ENCODE measurements around the gene NEUROG1.

Gene NEUROG1

DNA sequence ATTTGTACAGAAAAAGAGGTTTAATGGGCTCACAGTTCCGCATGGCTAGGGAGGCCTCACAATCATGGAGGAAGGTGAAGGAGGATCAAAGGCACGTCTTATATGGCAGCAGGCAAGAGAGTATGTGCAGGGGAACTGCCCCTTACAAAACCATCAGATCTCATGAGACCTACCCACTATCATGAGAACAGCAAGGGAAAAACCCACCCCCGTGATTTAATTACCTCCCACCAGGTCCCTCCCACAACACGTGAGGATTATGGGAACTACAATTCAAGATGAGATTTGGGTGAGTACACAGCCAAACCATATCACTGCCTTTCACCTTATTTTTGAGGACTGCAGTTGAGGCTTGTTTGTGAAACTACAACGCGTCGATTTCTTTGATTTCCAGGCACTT is 20.9 kb upstream of the NEUROG1 start:
- no peaks in the 10 kb centered on the region for H3K27me3 ChIP-seq (ENCODE audit: insufficient read depth, low read length)
- H2AFZ ChIP-seq (ENCODE audit: low read depth, low read length), result no peak overlapping the region
- no peaks in the 10 kb centered on the region for H3K36me3 ChIP-seq (ENCODE audit: insufficient read depth, low read length)
- H3K4me3 ChIP-seq (ENCODE audit: low read length), result no peak overlapping the region
- H3K4me1 ChIP-seq (ENCODE audit: insufficient read depth, low read length), result no peaks in the 10 kb centered on the region
- no peaks in the 10 kb centered on the region for H3K9me3 ChIP-seq (ENCODE audit: low read length)

DNA sequence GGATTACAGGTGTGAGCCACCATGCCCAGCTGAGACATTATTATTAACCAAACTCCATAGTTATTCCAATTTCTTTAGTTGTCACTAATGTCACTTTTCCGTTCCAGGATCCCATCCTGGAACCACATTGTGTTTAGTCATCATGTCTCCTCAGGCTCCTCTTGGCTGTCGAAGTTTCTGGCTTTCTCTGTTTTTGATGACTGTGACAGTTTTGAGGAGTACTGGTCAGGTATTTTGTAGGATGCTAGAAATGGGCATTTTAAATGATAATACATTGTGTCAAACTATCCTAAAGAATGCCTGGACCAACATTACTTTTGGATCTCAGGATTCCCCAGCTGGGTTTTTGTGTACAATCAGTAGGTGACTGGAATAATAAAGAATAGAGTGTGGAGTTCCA is 19.8 kb upstream of the NEUROG1 start:
- no peaks in the 10 kb centered on the region for H3K4me1 ChIP-seq (ENCODE audit: insufficient read depth, low read length)
- no peaks in the 10 kb centered on the region for H3K27me3 ChIP-seq (ENCODE audit: insufficient read depth, low read length)
- H3K4me3 ChIP-seq (ENCODE audit: low read length), result no peak overlapping the region
- no peak overlapping the region for H2AFZ ChIP-seq (ENCODE audit: low read depth, low read length)
- no peaks in the 10 kb centered on the region for H3K36me3 ChIP-seq (ENCODE audit: insufficient read depth, low read length)
- H3K9me3 ChIP-seq (ENCODE audit: low read length), result no peaks in the 10 kb centered on the region

DNA sequence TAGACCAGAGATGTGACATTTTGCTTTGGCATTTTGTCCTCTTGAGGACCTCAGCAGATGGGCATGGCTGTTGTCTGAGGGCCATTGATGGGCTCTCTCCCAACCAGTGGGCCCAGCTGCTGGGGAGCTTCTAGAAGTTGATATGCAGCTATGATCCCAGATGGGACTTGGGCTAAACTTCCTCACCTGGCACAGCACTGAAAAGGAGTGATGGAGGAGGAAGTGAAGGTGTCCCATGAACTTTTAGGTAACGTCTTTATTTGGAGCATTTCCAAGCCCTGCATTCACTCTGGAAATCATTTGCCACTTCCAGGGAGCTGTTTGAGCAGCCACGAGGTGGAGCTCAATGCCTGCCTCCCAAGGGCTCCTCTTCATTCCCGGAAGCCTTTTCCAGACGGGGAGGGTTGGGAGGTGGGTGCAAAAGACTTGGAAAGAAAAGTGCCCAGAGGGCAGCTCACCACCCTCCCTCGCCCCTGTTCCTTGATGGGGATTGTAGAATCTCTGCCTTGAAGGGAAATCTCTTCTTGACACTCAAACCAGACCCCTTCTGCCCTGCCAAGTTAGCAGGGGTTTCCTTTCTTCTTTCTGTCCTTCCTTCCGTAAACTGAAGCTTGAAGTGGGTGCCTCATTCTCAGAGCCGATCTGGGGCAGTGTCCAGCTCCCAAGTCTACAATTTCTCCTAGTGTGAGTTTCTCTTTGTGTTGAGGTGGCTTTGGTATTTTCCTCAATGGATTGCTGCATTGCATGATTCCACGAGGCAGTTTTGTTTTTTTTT is 18.1 kb upstream of the NEUROG1 start:
- peaks cover 16% of the 10 kb centered on the region for H3K27me3 ChIP-seq (ENCODE audit: insufficient read depth, low read length)
- no peaks in the 10 kb centered on the region for H3K36me3 ChIP-seq (ENCODE audit: insufficient read depth, low read length)
- no peaks in the 10 kb centered on the region for H3K4me1 ChIP-seq (ENCODE audit: insufficient read depth, low read length)
- H2AFZ ChIP-seq (ENCODE audit: low read depth, low read length), result no peak overlapping the region
- no peaks in the 10 kb centered on the region for H3K9me3 ChIP-seq (ENCODE audit: low read length)
- H3K4me3 ChIP-seq (ENCODE audit: low read length), result no peak overlapping the region

DNA sequence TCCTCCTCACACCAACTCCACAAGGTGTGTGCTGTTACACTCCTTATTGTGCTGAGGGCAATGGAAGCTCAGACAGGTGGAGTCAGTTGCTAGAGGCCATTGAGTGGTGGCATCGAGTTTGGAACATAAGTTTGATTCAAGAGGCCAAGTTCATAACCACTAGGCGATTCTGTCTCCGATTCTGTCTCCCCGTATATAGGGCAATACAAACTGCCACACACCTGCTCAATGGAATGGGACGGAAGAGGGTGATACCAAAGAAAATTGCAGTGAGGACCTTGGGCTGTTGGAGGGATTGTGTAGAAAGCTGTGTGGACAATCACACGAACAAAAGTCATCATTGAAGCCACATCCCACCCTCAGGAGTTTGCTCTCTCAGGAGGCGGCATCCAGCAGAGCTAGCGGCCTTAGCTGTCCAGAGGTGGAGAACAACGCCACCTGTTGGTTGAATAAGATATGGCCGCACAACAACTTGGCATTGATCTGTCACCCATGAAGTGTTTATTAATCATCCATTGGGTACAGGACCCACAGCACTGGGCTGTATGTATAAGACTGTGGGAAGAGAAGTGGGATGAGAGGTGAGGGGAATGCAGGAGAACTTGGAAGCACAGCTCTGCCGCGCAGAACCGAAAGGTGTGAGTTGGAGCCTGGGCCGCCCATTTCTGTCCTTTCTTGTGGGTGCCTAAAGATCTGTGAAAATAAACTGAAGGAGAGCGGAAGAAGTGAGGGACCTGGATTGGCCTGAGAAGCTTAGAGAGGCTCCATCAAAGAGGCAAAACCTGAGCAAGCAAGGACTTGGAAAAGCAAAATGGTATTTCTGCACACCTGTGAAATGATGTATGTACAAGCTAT is 16.1 kb upstream of the NEUROG1 start:
- Histone ChIP-seq H2AFZ (ENCODE audit: low read depth, low read length) (no peak overlapping the region), H3K4me3 (ENCODE audit: low read length) (no peak overlapping the region), H3K36me3 (ENCODE audit: insufficient read depth, low read length) (no peaks in the 10 kb centered on the region), H3K4me1 (ENCODE audit: insufficient read depth, low read length) (no peaks in the 10 kb centered on the region), H3K27me3 (ENCODE audit: insufficient read depth, low read length) (peaks cover 37% of the 10 kb centered on the region), H3K9me3 (ENCODE audit: low read length) (no peaks in the 10 kb centered on the region)

DNA sequence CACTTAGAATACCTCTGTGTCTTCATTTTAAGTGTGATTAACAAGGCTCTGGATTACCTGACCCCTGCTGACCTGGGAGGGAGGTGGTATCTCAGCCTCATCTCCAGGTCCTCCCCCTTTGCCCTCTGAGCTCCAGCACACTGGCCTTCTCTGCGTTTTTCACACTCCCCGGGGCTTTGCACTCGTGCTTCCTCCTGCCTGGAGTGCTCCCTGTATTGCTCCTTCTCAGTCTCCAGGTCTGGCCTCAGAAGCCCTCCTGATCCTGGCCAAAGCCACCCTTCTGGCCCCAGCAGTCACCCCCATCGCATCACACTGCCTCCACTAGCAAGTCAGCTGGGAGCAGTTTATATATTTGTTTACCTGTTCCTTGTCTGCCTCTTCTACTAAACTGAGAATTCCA is 13.6 kb upstream of the NEUROG1 start:
- no peaks in the 10 kb centered on the region for H3K36me3 ChIP-seq (ENCODE audit: insufficient read depth, low read length)
- H3K27me3 ChIP-seq (ENCODE audit: insufficient read depth, low read length), result peaks cover 61% of the 10 kb centered on the region
- H3K4me3 ChIP-seq (ENCODE audit: low read length), result no peak overlapping the region
- H3K9me3 ChIP-seq (ENCODE audit: low read length), result no peaks in the 10 kb centered on the region
- no peak overlapping the region for H2AFZ ChIP-seq (ENCODE audit: low read depth, low read length)
- peaks cover 3% of the 10 kb centered on the region for H3K4me1 ChIP-seq (ENCODE audit: insufficient read depth, low read length)

DNA sequence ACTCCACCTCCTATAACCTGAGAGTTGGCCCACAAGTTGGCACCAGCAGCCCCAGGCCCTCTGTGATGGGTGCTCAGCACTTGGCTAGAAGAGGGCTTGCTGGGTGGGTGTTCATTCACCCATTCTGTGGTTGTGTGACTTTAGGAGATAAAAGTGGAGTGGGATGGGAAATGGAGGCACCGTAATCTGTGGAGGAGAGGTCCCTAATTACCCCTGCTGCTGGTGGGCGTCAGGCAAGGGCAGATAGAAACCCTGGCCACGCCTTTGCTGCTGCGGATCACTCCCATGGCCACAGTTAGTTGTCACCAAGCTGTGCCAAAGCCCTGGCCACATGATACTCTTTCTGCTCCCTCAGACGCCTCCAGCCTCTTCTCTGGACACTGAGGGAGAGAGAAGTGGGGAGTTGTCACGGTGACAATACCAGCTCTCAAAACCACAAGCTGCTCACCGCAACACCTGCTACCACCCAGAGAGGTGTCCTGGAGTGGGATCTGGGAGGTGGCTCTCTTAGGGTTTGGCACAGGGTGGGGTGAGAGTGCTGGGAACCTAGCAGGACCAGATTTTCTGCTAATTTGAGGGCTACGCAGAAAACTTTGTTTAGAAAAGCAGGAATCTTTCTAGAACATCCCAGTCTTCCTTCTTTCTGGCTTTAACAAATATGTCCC is 12.0 kb upstream of the NEUROG1 start:
- Histone ChIP-seq H2AFZ (ENCODE audit: low read depth, low read length) (no peak overlapping the region), H3K4me3 (ENCODE audit: low read length) (no peak overlapping the region), H3K4me1 (ENCODE audit: insufficient read depth, low read length) (peaks cover 17% of the 10 kb centered on the region)

DNA sequence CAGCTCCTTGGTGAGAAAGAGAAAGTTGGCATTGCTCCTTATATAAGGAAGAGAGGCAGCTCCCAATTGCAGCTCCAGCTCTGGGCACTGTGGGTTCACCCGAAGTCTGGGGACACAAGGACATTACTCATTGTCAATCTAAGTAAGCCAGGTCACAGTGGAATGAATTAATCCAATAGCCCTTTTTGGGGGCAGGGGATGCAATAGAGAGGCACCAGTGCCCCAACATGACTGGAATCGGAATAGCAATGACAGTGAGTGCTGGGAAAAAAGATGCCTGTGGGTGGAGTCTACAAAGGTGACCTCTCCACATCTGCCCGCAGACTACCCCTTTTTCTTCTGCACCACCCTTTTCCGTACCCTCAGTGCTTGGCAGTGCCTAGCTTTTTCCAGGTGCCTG is 11.1 kb upstream of the NEUROG1 start:
- no peak overlapping the region for H3K4me3 ChIP-seq (ENCODE audit: low read length)
- no peaks in the 10 kb centered on the region for H3K9me3 ChIP-seq (ENCODE audit: low read length)
- H3K4me1 ChIP-seq (ENCODE audit: insufficient read depth, low read length), result peaks cover 24% of the 10 kb centered on the region
- H2AFZ ChIP-seq (ENCODE audit: low read depth, low read length), result no peak overlapping the region
- H3K27me3 ChIP-seq (ENCODE audit: insufficient read depth, low read length), result peaks cover 86% of the 10 kb centered on the region
- H3K36me3 ChIP-seq (ENCODE audit: insufficient read depth, low read length), result no peaks in the 10 kb centered on the region

More for the DNA sequence above, 12.0 kb upstream of the NEUROG1 start:
- peaks cover 78% of the 10 kb centered on the region for H3K27me3 ChIP-seq (ENCODE audit: insufficient read depth, low read length)
- no peaks in the 10 kb centered on the region for H3K9me3 ChIP-seq (ENCODE audit: low read length)
- H3K36me3 ChIP-seq (ENCODE audit: insufficient read depth, low read length), result no peaks in the 10 kb centered on the region

DNA sequence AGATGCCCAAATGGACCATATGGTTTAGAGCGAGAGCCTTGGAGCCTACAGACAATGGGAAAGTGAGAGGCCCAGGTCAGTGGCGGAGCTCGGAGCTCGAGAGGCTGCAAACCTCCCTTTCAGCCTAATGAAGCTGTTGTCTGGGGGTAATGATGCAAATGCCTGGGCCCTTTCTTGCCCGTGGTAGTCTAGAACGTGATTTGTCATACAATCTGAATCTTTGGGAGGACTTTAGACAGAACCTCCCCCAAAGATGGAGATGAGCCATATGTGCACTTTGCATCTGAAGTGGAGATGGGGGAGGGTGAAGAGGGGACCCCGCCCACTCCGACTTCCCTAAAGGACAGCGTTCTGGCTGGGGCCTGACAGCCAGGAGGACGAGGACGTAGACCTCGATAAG is 10.3 kb upstream of the NEUROG1 start:
- no peaks in the 10 kb centered on the region for H3K9me3 ChIP-seq (ENCODE audit: low read length)
- H3K4me1 ChIP-seq (ENCODE audit: insufficient read depth, low read length), result peaks cover 24% of the 10 kb centered on the region
- peaks cover 94% of the 10 kb centered on the region for H3K27me3 ChIP-seq (ENCODE audit: insufficient read depth, low read length)
- no peaks in the 10 kb centered on the region for H3K36me3 ChIP-seq (ENCODE audit: insufficient read depth, low read length)
- no peak overlapping the region for H3K4me3 ChIP-seq (ENCODE audit: low read length)
- H2AFZ ChIP-seq (ENCODE audit: low read depth, low read length), result no peak overlapping the region

DNA sequence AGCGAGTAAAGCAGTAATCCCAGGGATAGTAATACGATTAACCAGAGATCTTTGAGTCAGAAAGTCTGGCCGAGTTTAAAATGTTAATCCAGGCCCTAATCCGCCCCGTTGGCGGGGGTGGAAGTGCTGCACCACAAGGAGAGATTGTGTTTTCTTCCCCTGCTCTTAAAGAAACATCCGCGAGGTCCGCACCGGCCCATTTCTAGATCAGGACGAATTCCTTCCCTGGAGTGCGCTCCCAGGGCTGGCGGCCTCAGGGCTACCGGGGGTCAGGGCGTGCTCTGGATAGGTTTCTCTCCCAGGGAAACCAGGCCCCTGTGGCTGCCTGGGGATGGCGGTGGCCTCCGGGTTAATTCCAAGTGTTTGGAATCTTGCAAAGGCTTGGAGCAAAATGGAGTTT is 9.3 kb upstream of the NEUROG1 start:
- Histone ChIP-seq H2AFZ (ENCODE audit: low read depth, low read length) (no peak overlapping the region), H3K4me3 (ENCODE audit: low read length) (no peak overlapping the region), H3K4me1 (ENCODE audit: insufficient read depth, low read length) (peaks cover 24% of the 10 kb centered on the region), H3K27me3 (ENCODE audit: insufficient read depth, low read length) (peaks cover 95% of the 10 kb centered on the region), H3K9me3 (ENCODE audit: low read length) (no peaks in the 10 kb centered on the region), H3K36me3 (ENCODE audit: insufficient read depth, low read length) (no peaks in the 10 kb centered on the region)

DNA sequence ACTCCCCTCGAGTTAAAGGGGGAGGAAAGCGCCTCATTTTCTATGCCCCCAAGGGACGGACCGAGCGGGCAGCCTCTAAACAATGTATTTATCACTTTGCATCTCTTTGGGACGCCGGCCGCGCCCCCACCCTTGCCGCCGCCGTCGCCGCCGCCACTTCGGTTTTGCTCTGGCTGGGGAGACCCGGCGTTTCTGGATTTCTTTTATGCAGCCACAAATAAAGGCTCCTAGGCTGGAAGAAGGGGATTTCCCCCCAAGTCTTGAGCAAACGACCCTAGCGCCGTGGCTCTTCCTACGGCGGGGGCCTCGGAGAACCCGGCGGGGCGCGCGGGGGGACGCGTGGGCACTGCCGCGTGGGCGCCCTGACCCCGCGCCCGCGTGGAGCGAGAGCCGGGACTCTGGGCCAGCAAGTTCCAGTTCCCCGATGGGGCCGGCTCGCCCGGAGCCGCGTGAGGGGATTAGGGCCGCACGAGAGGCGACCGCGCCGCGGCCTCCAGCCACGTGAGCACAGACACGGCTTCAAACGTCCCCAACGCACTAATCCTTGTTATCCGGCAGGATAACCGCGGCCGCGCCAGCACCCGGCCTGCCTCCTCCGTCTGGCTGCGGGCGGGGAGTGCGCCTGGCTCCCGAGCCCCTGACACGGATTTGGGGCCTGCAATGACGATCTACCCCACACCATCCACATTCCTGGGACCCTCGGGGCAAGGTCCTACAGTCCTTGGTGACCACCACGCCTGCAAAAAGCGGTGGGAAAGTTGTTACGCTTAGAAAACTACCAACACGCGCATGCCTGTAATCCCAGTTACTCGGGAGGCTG is 7.9 kb upstream of the NEUROG1 start:
- Histone ChIP-seq H3K36me3 (ENCODE audit: insufficient read depth, low read length) (no peaks in the 10 kb centered on the region), H3K27me3 (ENCODE audit: insufficient read depth, low read length) (peaks cover 92% of the 10 kb centered on the region), H3K4me1 (ENCODE audit: insufficient read depth, low read length) (peaks cover 24% of the 10 kb centered on the region), H3K9me3 (ENCODE audit: low read length) (no peaks in the 10 kb centered on the region), H2AFZ (ENCODE audit: low read depth, low read length) (no peak overlapping the region), H3K4me3 (ENCODE audit: low read length) (no peak overlapping the region)

DNA sequence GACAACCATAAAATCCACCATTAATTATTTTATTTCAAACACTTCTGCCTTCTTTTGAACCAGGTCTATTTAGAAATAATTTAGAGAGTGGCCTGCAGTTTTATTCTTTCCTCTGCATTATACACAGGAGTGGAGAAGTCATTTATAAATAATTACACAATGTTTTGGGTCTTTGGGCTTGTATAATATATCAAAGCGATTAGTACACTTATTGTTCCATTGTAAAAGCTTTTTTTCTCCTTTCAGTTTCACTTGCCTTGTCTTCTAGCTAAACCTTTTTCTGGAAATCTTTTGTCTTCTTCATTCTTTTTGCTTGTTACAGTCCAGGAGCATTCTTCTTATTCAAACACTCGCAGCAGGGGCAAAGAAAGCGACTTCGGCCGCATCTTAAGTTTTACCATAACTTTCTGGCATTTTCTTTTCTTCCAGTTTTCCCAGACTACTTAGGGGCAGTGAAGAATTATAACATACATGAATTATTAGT is 7.3 kb upstream of the NEUROG1 start:
- no peaks in the 10 kb centered on the region for H3K36me3 ChIP-seq (ENCODE audit: insufficient read depth, low read length)
- peaks cover 92% of the 10 kb centered on the region for H3K27me3 ChIP-seq (ENCODE audit: insufficient read depth, low read length)
- peaks cover 24% of the 10 kb centered on the region for H3K4me1 ChIP-seq (ENCODE audit: insufficient read depth, low read length)
- H2AFZ ChIP-seq (ENCODE audit: low read depth, low read length), result no peak overlapping the region
- no peak overlapping the region for H3K4me3 ChIP-seq (ENCODE audit: low read length)
- H3K9me3 ChIP-seq (ENCODE audit: low read length), result no peaks in the 10 kb centered on the region

DNA sequence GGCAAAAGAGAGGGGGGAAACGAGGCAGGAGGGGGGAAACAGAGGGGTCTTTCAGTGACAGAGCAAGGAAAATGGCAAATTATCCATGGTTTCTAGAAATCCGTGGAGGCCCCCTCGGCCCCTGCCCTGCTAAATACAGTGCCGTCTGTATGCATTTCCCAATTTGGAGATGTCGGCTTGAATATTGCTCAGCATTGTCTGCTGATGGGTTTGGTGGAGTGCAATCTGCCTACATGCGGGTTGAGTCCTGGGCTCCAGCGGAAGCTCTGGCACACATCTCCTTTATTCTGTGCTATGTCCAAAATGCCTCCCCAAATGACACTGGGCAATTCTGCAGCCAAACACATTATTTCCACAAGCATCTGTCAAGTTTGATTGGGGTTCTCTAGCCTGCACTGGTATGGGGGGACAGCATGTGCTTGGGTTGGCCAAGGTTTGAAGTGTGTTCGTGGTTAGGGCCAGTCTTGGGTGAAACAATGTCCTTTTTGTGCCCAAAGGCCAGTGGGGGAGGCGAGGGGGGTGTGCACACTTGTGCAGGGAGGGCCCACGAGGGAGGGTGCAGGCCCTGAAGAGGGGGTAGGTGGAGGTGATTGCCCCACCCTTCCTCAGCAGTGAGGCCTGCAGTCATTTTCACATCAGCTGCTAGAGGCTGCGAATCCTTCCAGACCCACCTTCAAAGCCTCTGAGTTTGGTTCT is 6.2 kb upstream of the NEUROG1 start:
- Histone ChIP-seq H3K9me3 (ENCODE audit: low read length) (no peaks in the 10 kb centered on the region), H2AFZ (ENCODE audit: low read depth, low read length) (no peak overlapping the region), H3K4me3 (ENCODE audit: low read length) (no peak overlapping the region), H3K36me3 (ENCODE audit: insufficient read depth, low read length) (no peaks in the 10 kb centered on the region), H3K4me1 (ENCODE audit: insufficient read depth, low read length) (peaks cover 24% of the 10 kb centered on the region), H3K27me3 (ENCODE audit: insufficient read depth, low read length) (peaks cover 92% of the 10 kb centered on the region)
